GM18868 (cell line): Measurements from ENCODE around the gene CACNA1B.
"Not testable (repeated sequence)": the region's sequence is repeated elsewhere in the genome, so short reads cannot be mapped to it uniquely, and the experiment has no call there.

ENCODE experiments used
- ATAC-seq: cut with Tn5 transposase; IDR thresholded peaks from one replicate; pipeline ENCODE4 v1.9.1; 2021; ENCODE audit warnings: mild to moderate bottlenecking, moderate library complexity; ENCODE audit not compliant: unreplicated experiment

The CACNA1B gene

DNA sequence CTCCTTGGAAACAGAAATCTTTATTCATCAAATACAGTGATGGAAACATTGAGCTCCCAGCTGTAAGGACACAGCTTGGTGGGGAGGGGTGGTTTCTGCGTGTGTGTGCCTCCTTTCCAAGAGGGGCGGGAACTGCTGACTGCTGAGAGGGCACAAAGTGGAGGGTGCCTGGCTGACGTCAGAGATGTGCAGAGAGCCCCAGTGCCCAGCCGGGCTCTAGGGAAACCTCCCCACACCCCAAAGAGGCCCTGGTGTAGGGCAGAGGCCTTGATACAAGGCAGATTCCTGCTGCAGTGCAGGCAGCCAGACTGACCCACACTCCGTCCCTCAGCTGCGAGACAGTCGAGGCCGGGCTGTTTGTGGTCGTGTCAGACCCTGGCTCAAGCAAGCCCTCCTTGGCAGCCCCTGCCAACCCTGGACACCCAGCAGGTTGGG is 191.0 kb downstream of the CACNA1B start:
- ATAC-seq = no peak

- ATAC-seq = no peak
Measured at GRCh38 chr9:138069731-138070456, 192.3 kb downstream of the CACNA1B start.

- no peak for ATAC-seq
Measured at GRCh38 chr9:138070815-138071214, 193.2 kb downstream of the CACNA1B start.

DNA sequence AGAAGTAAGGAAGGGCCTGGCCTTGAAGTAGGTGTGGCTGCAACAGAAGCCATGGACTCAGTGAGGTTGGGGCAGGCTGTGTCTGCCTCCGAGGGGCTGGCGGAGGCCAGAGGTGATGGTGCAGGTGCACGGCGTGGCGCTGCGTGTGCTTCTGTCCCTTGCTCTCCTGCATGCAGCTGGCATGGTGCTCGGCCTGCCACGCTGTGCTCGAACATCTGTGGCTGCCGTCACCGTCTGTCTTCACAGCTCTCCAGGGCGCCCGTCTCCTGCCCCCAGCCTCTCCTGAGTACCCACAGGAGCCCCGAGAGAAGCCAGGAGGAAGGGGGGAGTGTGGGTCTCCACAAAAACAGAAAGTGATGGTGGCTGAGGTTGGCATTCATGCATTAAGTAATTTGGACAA is 193.7 kb downstream of the CACNA1B start:
- ATAC-seq = no peak

DNA sequence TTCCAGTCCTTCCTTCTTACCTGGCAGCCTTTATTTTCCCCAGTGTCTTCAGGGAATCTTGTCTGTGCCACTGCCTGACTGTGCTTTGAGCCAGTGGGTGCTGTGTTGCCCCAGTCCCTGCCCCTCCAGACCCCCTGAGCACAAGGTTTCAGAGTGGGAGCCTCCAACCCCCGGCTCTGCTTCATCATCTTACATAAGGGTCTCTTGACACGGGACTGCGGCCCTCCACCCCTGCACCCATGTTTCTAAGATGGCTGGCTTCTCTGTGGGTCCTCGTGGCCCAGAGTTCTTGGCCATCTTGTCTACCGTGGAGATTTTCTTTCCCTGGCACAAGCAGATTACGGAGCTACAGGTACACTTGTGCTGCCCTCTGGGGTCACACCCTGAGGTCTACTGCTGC is 194.1 kb downstream of the CACNA1B start:
- no peak for ATAC-seq

GRCh38 chr9:138072161-138072842 is 194.7 kb downstream of the CACNA1B start:
- ATAC-seq = no peak

- no peak for ATAC-seq
Measured at GRCh38 chr9:138072897-138073296, 195.3 kb downstream of the CACNA1B start.

DNA sequence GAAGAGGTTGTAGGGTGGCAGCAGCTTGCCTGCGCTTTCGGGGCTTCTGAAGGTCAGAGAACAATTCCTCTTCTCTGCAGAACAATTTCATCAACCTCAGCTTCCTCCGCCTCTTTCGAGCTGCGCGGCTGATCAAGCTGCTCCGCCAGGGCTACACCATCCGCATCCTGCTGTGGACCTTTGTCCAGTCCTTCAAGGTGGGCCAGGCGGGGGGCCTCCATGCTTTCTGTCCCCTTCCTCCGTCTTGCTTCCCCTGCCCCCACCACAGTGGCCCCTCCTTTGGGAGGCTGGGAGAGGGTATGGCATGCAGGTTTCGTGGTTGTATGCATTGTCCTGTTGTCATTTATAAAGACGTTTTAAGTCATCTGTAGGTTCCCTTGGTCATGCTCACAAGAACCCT is 195.8 kb downstream of the CACNA1B start:
- ATAC-seq = no peak

DNA sequence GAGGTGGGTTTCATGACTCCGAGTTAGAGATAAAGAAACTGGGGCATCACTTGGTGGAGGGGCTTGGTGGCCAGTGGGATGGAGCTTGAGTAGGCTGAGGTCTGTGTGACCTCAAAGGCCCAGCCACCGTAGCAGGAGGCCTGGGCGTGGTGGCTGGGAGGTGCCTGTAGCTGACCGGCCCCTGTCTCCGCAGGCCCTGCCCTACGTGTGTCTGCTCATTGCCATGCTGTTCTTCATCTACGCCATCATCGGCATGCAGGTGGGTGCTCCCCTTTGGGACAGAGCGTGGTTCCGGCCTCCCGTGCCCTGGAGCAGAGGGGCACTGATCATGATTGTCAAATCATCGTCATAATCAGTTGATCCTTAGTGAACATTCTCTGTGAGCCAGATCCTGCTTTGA is 196.2 kb downstream of the CACNA1B start:
- no peak for ATAC-seq

- no peak for ATAC-seq
Measured at GRCh38 chr9:138074516-138074915, 196.9 kb downstream of the CACNA1B start.

DNA sequence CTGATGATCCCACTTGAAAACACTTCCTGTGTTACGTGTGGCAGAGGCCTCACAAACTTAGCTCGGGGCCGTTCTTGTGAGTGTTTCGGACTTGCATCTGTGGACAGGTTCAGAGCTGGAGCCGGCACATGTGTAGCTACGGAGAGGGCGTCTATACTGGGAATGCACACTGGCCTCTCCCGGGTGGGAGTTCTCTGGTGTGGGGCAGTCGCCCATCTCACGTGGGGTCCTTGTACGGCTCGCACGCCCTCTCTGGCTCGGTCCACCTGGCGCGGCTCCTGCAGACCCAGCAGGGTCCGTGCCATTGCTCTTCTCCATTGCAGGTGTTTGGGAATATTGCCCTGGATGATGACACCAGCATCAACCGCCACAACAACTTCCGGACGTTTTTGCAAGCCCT is 197.9 kb downstream of the CACNA1B start:
- ATAC-seq = no peak

GRCh38 chr9:138075961-138076649 is 198.5 kb downstream of the CACNA1B start:
- no peak for ATAC-seq

DNA sequence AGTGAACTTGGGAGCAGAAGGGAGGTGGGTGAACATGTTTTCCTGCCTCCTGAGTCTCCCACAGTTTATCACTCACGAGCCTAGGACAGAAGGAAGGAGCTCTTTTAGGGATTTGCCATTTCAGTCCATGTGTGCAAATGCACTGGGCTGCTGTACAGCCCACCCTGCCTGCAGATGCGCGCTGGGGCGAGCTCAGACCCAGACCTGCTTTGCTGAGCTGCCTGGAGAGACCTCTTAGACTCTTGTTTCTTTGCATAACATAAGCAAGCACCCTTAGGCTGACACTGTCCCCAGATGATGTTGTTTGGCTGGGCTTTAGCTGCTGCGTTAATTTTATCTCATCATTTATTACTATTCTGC is 199.0 kb downstream of the CACNA1B start:
- ATAC-seq = no peak

DNA sequence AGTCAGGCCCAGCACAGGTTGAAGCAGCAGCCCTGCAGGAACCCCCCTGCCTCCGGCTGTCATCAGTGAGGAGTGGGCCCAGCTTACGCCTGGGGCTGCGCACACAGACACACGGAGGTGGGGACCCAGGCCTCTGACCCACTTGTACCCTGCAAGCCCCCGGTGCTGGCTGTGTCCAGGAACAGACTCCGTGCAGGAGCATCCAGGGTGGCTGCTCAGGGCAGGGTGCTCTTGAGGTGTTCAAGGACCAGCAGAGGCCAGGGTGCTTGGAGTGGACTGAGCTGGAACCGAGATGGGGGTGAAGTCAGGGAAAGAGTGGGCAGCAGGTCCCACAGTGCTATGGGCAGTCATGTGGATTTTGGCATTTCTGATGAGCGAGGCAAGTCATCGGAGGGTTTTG is 199.5 kb downstream of the CACNA1B start:
- ATAC-seq = no peak

GRCh38 chr9:138077898-138078540 is 200.4 kb downstream of the CACNA1B start:
- ATAC-seq = no peak

DNA sequence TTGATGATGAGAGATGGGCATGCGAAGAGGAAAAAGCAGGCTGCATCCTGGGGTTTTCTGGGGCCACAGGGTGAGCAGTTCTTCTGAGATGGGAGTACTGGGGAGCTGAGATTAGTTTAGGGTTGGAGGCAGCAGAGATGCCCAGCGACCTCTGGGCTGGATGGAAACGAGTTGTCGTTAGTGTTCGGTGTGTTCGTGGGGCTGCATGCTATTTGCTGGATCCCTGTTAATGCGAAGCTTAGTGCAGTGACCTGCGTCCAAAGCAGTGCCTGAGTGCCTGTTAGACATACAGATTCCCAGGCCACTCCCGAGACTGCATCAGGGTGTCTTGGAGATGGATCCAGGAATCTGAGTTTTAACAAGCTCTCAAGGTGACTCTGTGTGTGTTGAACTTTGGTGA is 201.3 kb downstream of the CACNA1B start:
- no peak for ATAC-seq

DNA sequence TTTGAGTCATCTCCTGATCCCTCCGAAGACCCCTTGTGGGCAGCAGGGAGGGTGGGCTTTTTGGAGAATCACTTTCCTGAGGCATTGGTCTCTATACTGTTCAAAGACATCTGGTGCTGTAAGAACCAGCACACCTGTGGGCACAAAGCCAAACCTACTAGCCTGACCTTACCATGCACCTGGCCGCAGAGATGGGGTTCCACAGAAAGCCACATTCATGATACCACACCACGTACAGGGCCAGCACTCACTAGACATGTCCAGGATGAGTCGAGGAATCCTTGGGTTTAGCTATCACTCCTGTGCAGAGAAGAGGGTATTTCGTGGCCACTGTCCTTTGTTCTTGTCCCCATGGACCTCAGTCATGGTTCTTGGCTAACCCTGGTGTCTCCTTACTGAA is 203.4 kb downstream of the CACNA1B start:
- no peak for ATAC-seq

DNA sequence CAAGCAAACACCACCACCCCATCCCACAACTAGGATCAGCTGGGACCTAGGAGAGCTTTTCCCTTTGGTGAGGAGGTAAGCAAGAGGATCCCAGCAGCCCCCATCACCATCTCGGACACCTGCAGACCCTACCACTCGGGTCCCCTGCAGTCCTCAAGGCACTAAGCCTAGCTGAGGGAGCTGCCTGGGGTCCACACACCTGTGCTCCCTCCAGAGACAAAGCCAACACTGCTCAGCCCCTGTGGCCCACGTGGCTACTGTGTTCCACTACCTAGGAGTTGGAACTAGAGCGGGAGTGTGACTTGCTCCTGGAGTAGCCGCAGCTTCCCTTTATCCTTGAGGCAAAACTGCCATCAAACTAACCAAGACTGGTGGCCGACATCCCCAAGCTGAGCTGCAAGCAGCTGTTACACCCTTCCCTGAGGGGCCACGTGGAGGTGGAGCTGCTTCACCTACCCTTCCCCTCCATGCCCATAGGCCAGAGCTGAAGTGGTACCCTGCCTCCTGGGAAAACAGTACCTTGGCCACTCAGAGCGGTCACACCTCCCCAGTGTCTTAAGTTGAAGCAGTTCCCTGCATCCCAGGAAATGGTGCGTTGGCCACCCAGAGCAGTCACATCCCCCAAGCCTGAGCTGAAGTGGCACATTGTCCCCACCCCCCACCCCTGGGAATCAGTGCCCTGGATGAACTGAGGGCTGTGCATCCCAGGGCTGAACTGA is 205.5 kb downstream of the CACNA1B start:
- no peak for ATAC-seq

DNA sequence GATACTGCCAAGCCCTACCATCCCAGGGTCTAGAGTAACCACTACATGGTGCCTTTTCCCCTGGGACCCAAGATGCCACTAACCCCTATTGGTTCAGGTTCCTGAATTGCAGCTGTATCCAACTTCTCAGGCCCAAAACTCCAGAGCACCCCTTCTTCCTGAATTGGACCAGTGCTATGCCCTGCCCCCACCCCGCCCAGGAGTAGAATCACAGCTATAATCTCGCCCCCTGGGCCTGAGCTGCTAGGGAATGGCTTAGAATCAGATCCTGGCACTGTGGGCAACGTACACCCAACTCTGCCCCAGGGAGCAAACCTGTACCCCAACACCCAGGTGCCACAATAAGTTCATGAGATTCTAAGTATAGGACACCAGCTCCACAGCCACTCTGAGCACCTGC is 206.3 kb downstream of the CACNA1B start:
- ATAC-seq = no peak

DNA sequence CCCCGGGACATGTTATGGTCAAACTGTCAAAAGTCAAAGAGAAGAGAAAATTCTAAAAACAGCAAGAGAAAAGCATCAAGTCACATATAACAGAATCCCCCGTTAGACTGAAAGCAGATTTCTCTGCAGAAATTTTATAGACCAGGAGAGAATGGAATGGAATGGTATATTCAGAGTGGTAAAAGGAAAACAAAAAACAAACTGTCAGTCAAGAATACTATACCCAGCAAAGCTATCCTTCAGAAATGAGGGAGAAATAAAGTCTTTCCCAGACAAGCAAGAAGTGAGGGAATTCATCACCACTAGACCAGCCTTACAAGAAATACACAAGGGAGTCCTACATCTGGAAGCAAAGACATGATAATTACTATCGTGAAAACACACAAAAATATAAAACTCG is 208.0 kb downstream of the CACNA1B start:
- no peak for ATAC-seq

- ATAC-seq = not testable (repeated sequence)
Measured at GRCh38 chr9:138092057-138092456, 214.5 kb downstream of the CACNA1B start.
